OCI-LY1 (cell line): ENCODE results near the gene ADAM12.

Experiments
- H2AFZ ChIP-seq: fragments of 200-600 bp; sonication (generic), shearing (Covaris generic); 2 replicates; pipeline ENCODE4 v1.6.0; 2014; ENCODE audit warnings: antibody characterized with exemption, mild to moderate bottlenecking, low read length
- H3F3A ChIP-seq: fragments of 200-600 bp; sonication (generic), shearing (Covaris generic); 2 replicates; pipeline ENCODE4 v1.6.0; 2014; ENCODE audit warnings: mild to moderate bottlenecking, antibody characterized with exemption, low read length, moderate library complexity; ENCODE audit not compliant: insufficient read depth
- H3K27ac ChIP-seq: fragments of 200-600 bp; sonication (generic); 2 replicates; pipeline ENCODE4 v1.5.1; 2014; ENCODE audit warnings: low read length, mixed run types, mild to moderate bottlenecking, low read depth; ENCODE audit not compliant: poor library complexity, severe bottlenecking
- H3K27me3 ChIP-seq: fragments of 200-600 bp; sonication (generic); 2 replicates; pipeline ENCODE4 v1.6.0; 2014; ENCODE audit warnings: antibody characterized with exemption, mild to moderate bottlenecking, low read length, moderate library complexity; ENCODE audit not compliant: insufficient read depth
- H3K36me3 ChIP-seq: fragments of 200-600 bp; sonication (generic); 2 replicates; pipeline ENCODE4 v1.6.1; 2014; ENCODE audit warnings: mild to moderate bottlenecking, antibody characterized with exemption, low read length, moderate library complexity, mixed read lengths; ENCODE audit not compliant: insufficient read depth
- H3K4me1 ChIP-seq: fragments of 200-600 bp; sonication (generic); 2 replicates; pipeline ENCODE4 v1.5.1; 2014; ENCODE audit warnings: mild to moderate bottlenecking, low read length, moderate library complexity; ENCODE audit not compliant: insufficient read depth, severe bottlenecking
- H3K4me2 ChIP-seq: fragments of 200-600 bp; sonication (generic), shearing (Covaris generic); 2 replicates; pipeline ENCODE4 v1.6.1; 2014; ENCODE audit warnings: low read length
- H3K4me3 ChIP-seq: fragments of 200-600 bp; sonication (generic); 2 replicates; pipeline ENCODE4 v1.5.1; 2014; ENCODE audit warnings: low read length, low read depth, mild to moderate bottlenecking, mixed read lengths; ENCODE audit not compliant: poor library complexity, severe bottlenecking
- H3K79me2 ChIP-seq: fragments of 200-600 bp; shearing (Covaris generic); 2 replicates; pipeline ENCODE4 v1.6.1; 2016; ENCODE audit warnings: mixed run types, low read length, mixed read lengths; ENCODE audit not compliant: insufficient read depth
- H3K9ac ChIP-seq: fragments of 200-600 bp; sonication (generic), shearing (Covaris generic); 2 replicates; pipeline ENCODE4 v1.6.1; 2014; ENCODE audit warnings: mild to moderate bottlenecking, low read length, mixed read lengths
- H3K9me2 ChIP-seq: fragments of 200-600 bp; sonication (generic), shearing (Covaris generic); 2 replicates; pipeline ENCODE4 v1.6.1; 2014; ENCODE audit warnings: low read depth, mild to moderate bottlenecking, low read length, mixed read lengths
- H3K9me3 ChIP-seq: fragments of 200-600 bp; shearing (Covaris generic); 2 replicates; pipeline ENCODE4 v1.6.1; 2014; ENCODE audit warnings: low read length, mixed read lengths
- H4K20me1 ChIP-seq: fragments of 200-600 bp; sonication (generic), shearing (Covaris generic); 2 replicates; pipeline ENCODE4 v1.6.0; 2016; ENCODE audit warnings: mild to moderate bottlenecking, low read length; ENCODE audit not compliant: insufficient read depth
- EZH2 ChIP-seq: fragments of 200-600 bp; sonication (generic), shearing (Covaris generic); IDR thresholded peaks from 2 replicates; pipeline ENCODE4 v1.8.0; 2017; ENCODE audit warnings: borderline replicate concordance, mixed run types, mild to moderate bottlenecking, antibody characterized with exemption, low read length, moderate library complexity, mixed read lengths
- TF ChIP-seq, protein P1 (sequence below): fragments of 200-600 bp; sonication (generic), shearing (Covaris generic); IDR thresholded peaks from 2 replicates; pipeline ENCODE4 v1.5.1; 2017; ENCODE audit warnings: mild to moderate bottlenecking, antibody characterized with exemption, low read length, moderate library complexity, mixed read lengths

ADAM12 gene

DNA sequence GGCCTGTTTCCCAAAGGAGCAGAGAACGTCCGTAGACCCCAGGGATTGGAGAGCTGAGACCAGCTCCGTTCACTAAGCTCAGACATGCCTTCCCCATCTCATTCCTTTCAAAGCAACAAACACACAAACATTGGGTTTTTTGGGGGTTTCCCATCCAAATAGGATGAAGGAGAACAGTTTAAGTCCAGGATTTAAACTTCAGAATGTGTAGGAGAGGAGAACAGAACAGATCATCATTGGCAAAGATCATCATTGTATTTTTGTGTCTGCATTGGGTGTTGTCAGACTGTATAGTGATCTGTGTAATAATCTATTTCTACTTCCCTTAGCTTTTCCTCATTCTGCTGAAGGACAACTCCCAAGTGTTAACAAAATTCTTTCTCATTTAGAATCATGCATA, 314.0 kb downstream of the ADAM12 start:
- 0 out of 2 replicates have a peak, but pooled peaks cover under 1% of the 10 kb centered on the region for H3K27me3 ChIP-seq
- H3K9me2 ChIP-seq = no peaks in the 10 kb centered on the region
- no peaks in the 10 kb centered on the region for H4K20me1 ChIP-seq
- H3K4me3 ChIP-seq = no peak overlapping the region
- H3K9ac ChIP-seq = no peak overlapping the region
- H3K4me1 ChIP-seq = no peaks in the 10 kb centered on the region
- H3K27ac ChIP-seq = no peak overlapping the region
- H3K4me2 ChIP-seq = no peak overlapping the region
- no peaks in the 10 kb centered on the region for H3F3A ChIP-seq
- H3K9me3 ChIP-seq = no peaks in the 10 kb centered on the region
- TF ChIP-seq EZH2 = no peak
- TF ChIP-seq, protein P1, sequence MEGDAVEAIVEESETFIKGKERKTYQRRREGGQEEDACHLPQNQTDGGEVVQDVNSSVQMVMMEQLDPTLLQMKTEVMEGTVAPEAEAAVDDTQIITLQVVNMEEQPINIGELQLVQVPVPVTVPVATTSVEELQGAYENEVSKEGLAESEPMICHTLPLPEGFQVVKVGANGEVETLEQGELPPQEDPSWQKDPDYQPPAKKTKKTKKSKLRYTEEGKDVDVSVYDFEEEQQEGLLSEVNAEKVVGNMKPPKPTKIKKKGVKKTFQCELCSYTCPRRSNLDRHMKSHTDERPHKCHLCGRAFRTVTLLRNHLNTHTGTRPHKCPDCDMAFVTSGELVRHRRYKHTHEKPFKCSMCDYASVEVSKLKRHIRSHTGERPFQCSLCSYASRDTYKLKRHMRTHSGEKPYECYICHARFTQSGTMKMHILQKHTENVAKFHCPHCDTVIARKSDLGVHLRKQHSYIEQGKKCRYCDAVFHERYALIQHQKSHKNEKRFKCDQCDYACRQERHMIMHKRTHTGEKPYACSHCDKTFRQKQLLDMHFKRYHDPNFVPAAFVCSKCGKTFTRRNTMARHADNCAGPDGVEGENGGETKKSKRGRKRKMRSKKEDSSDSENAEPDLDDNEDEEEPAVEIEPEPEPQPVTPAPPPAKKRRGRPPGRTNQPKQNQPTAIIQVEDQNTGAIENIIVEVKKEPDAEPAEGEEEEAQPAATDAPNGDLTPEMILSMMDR = no peak
- no peak overlapping the region for H2AFZ ChIP-seq
- no peaks in the 10 kb centered on the region for H3K36me3 ChIP-seq
- H3K79me2 ChIP-seq = no peaks in the 10 kb centered on the region

DNA sequence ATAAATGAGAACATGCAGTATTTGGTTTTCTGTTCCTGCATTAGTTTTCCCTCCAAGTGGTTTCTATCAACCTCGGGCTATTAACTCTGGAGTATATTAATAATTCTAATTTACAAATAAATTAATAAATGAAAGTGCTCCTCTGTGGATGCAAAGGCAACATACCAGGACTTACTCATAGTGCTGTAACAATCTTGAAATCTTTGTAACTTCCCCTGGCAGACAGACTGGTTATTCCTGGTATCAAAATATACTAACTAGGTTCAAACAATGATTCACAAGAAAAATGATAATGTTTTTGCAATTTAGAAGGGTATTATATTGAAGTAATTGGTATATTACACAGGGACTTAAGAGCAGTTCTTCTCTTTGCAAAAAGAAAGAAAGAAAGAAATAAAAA, 314.7 kb downstream of the ADAM12 start:
- Histone ChIP-seq H3K4me2 (no peak overlapping the region), H3K9me3 (no peaks in the 10 kb centered on the region), H3K36me3 (no peaks in the 10 kb centered on the region), H3K27ac (no peak overlapping the region), H3K9ac (no peak overlapping the region), H3K27me3 (no peaks in the 10 kb centered on the region), H4K20me1 (no peaks in the 10 kb centered on the region), H3K9me2 (no peaks in the 10 kb centered on the region), H3K4me3 (no peak overlapping the region), H2AFZ (no peak overlapping the region), H3F3A (no peaks in the 10 kb centered on the region), H3K79me2 (no peaks in the 10 kb centered on the region), H3K4me1 (no peaks in the 10 kb centered on the region)
- no peak for TF ChIP-seq EZH2

DNA sequence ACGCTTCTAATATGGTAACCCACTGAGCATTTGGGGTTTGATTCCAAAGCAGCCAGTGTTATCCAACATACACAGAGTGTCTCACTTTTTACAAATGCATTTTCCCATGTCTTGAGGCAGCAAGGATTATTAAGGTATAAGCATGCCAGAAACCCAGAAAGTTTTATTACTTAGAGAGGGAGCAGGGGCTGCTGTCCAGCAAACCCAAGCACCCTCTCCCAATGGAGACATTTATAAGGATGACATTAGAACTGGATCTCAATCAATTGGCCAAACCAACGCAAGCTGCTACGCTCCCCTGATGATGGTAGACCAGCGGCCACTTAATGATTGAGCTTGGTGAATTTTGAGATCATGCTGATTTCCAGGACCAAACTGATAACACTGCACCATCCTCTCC, 315.7 kb downstream of the ADAM12 start:
- TF ChIP-seq EZH2 = no peak
- TF ChIP-seq, protein P1 = no peak
- Histone ChIP-seq H2AFZ (no peak overlapping the region), H3K27me3 (no peaks in the 10 kb centered on the region), H3K79me2 (no peaks in the 10 kb centered on the region), H4K20me1 (no peaks in the 10 kb centered on the region), H3K27ac (no peak overlapping the region), H3K9me2 (no peaks in the 10 kb centered on the region), H3K9ac (no peak overlapping the region), H3K4me3 (no peak overlapping the region), H3F3A (no peaks in the 10 kb centered on the region), H3K4me1 (no peaks in the 10 kb centered on the region), H3K9me3 (no peaks in the 10 kb centered on the region), H3K36me3 (no peaks in the 10 kb centered on the region), H3K4me2 (no peak overlapping the region)

DNA sequence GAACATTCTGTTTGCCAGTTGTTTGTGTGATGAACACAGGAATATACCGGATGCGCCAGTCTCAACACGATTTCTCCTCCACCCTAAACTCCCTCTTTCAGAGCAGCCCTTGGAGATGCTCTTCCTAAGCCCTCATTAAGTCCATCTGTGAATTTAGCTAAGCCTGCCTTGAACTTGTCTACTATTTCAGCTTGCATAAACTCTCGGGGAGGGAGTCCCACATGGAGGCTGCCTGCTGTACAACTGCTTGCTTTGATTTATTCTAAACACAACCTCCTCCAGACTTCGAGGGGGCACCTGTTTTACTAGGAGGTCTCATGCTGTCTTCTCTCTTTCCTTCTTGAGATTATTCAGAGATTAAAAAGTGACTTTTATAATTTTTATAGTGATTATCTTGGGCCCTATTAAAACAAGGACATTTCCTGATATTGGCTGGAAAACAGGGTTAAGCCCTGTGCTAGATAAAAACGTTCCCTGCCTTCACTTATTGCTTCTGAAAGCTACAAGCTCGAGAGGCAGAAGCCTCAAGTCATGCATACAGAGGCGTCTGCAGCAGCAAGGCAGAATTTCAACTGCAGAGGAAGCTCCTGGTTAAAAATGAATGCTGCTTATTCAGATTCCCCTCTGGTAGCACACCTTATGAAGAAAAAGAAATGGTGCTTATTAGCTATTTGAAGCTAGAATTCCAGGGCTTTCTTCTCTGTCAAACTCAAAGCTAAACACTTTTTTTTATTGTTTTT, 317.6 kb downstream of the ADAM12 start:
- Histone ChIP-seq H3K36me3 (no peaks in the 10 kb centered on the region), H3K9ac (no peak overlapping the region), H3K4me1 (no peaks in the 10 kb centered on the region), H3K9me2 (no peaks in the 10 kb centered on the region), H3K9me3 (no peaks in the 10 kb centered on the region), H3F3A (no peaks in the 10 kb centered on the region), H3K27me3 (no peaks in the 10 kb centered on the region), H3K4me3 (no peak overlapping the region), H4K20me1 (no peaks in the 10 kb centered on the region), H3K79me2 (no peaks in the 10 kb centered on the region), H2AFZ (no peak overlapping the region), H3K27ac (no peak overlapping the region), H3K4me2 (no peak overlapping the region)
- TF ChIP-seq, protein P1 = no peak
- no peak for TF ChIP-seq EZH2
